Immature natural killer cell (primary cell): ENCODE results near the gene MRPL28. TPM values are rescaled to one million over a fixed set of nuclear protein-coding genes. Genes with fewer than 3 reads are reported as not detected.

Experiments used
- DNase-seq, 3 donors: peaks; one replicate each; pipeline ENCODE4 v3.0.0; 2022; ENCODE audit warnings: mixed read lengths in 1 of 3
- H3K27ac Mint-ChIP-seq, 6 donors: one replicate each; pipeline ENCODE4 v1.8.0; 2020; ENCODE audit warnings: mixed read lengths in 6 of 6, mild to moderate bottlenecking in 5 of 6, inconsistent platforms in 4 of 6, moderate library complexity in 3 of 6
- H3K27me3 Mint-ChIP-seq, 3 donors: one replicate each; pipeline ENCODE4 v1.8.0; 2020 to 2021; ENCODE audit warnings: low read depth in 3 of 3, mild to moderate bottlenecking in 3 of 3, mixed read lengths in 3 of 3, moderate library complexity in 3 of 3, inconsistent platforms in 1 of 3
- H3K36me3 Mint-ChIP-seq, 3 donors: one replicate each; pipeline ENCODE4 v1.8.0; 2020; ENCODE audit warnings: mixed read lengths in 3 of 3, inconsistent platforms in 2 of 3, mild to moderate bottlenecking in 2 of 3
- H3K4me1 Mint-ChIP-seq, 2 donors: one replicate each; pipeline ENCODE4 v1.8.0; 2020; ENCODE audit warnings: inconsistent platforms in 2 of 2, mild to moderate bottlenecking in 2 of 2, mixed read lengths in 2 of 2, moderate library complexity in 1 of 2
- H3K4me3 Mint-ChIP-seq, 5 donors: one replicate each; pipeline ENCODE4 v1.8.0; 2020; ENCODE audit warnings: mild to moderate bottlenecking in 5 of 5, mixed read lengths in 5 of 5, inconsistent platforms in 3 of 5, moderate library complexity in 3 of 5
- H3K9me3 Mint-ChIP-seq, 6 donors: one replicate each; pipeline ENCODE4 v1.8.0; 2020; ENCODE audit warnings: mild to moderate bottlenecking in 6 of 6, mixed read lengths in 6 of 6, inconsistent platforms in 4 of 6, moderate library complexity in 3 of 6
- polyA plus RNA-seq, 3 donors: library from polyadenylated mRNA; unstranded; fragments of 300-500 nt; fragmentation: Illumina TruSeq; gene quantifications; one replicate each; pipeline ENCODE4 v1.2.3, GENCODE V29; 2021

The MRPL28 gene
- polyA plus RNA-seq, 3 donors from 2014 or later = 98.6 to 139 (median 106) TPM

DNA sequence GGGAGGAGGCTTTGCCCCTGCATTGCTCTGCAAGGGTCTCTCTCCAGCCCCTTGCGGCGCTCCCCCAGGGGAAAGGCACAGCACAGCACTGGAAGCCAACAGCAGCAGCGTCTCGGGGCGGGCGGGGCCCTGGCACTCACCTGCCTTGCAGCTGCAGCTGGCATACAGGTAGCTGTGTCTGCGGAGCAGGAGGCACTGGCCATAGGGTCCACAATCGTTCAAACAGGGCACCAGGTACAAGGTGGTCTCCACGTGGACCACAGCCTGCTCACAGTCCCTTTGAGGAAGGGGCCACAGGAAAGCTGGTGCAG is 4.2 kb upstream of the MRPL28 start:
- H3K4me3 Mint-ChIP-seq = no peak overlapping the region
- H3K9me3 Mint-ChIP-seq = no peaks in the 10 kb centered on the region
- H3K27ac Mint-ChIP-seq = no peak overlapping the region
- DNase-seq = no peak
- H3K36me3 Mint-ChIP-seq = peaks cover 0 to 3% (median 3%) of the 10 kb centered on the region in 3 donors
- peaks cover 0 to 3% (median 0%) of the 10 kb centered on the region in 3 donors for H3K27me3 Mint-ChIP-seq
- H3K4me1 Mint-ChIP-seq = peaks cover 12 to 14% of the 10 kb centered on the region in 2 donors

- H3K27ac Mint-ChIP-seq = no peak overlapping the region
- no peak overlapping the region for H3K4me3 Mint-ChIP-seq
Observed at GRCh38 chr16:373848-374615, 3.7 kb upstream of the MRPL28 start.

DNA sequence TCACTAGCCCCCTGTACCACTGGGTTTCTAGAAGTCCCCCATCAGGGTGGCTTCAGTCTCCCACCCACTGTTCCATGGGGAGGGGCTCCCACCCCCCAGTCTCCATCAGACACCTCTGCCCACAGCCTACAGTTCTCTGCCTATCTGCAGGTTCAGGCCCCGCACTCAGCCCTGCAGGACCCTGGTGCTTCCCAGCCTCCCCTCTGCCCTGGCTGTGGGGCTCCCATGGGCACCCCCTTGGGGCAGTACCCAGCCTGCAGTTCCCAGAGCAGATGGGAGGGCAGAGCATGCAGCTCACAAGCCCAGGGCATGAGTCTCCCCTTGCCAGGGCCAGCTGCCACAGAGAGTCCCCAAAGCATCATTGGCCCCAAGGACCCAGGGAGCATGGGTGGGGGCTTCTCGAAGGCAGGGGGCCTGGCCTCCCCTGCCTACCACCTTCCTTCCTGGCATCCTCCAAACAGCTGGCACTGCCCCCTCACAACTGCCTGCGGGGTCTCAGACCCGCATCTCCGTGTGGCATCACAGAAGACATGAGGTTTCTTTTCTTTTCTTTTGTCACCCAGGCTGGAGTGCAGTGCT is 2.8 kb upstream of the MRPL28 start:
- no peaks in the 10 kb centered on the region for H3K9me3 Mint-ChIP-seq
- DNase-seq = no peak
- peaks cover 12 to 17% of the 10 kb centered on the region in 2 donors for H3K4me1 Mint-ChIP-seq
- peaks cover 0 to 3% (median 0%) of the 10 kb centered on the region in 3 donors for H3K27me3 Mint-ChIP-seq
- H3K36me3 Mint-ChIP-seq = peaks cover 0 to 3% (median 3%) of the 10 kb centered on the region in 3 donors
- peak overlapping the region in 2 of 6 donors; percentile 20 to 61 for H3K27ac Mint-ChIP-seq
- no peak overlapping the region for H3K4me3 Mint-ChIP-seq

More at GRCh38 chr16:373848-374615, 3.7 kb upstream of the MRPL28 start:
- peaks cover 12 to 17% of the 10 kb centered on the region in 2 donors for H3K4me1 Mint-ChIP-seq
- no peaks in the 10 kb centered on the region for H3K9me3 Mint-ChIP-seq
- DNase-seq = no peak
- peaks cover 0 to 3% (median 3%) of the 10 kb centered on the region in 3 donors for H3K36me3 Mint-ChIP-seq
- peaks cover 0 to 3% (median 0%) of the 10 kb centered on the region in 3 donors for H3K27me3 Mint-ChIP-seq

DNA sequence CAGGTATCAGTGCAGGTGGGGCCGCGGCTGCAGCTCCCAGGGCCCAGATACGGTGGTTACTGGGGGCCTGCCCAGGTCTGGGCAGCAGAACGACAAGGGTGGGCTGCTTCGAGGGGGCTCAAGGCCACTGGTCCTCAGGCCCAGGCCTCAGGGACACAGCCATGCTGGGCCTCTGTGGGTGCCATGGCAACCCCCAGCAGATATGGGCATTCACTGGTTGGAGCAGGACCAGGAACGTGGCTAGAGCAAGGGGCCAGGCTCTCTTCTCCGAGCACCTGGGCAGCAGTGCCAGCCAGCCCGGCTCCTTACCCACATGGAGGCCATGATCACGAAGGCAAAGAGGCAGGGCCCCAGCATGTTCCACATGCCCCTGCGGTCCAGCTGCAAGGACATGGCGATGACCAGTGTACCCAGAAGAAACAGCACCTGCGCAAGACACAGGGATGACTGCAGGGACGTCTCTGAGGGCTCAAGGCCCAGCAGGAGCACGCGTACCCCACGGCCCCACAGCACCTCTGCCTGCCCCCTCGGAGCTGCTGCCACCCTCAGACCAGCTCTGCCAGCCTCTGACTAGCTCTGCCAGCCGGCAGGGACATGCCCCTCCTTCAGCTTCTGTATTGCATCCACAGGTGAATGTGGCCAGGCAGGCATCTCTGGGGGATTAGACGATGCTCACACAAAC is 2.1 kb upstream of the MRPL28 start:
- Mint-ChIP-seq H3K27ac (no peak overlapping the region), H3K4me1 (peaks cover 12 to 17% of the 10 kb centered on the region in 2 donors), H3K9me3 (no peaks in the 10 kb centered on the region), H3K36me3 (peaks cover 0 to 3% (median 3%) of the 10 kb centered on the region in 3 donors), H3K27me3 (peaks cover 0 to 3% (median 0%) of the 10 kb centered on the region in 3 donors), H3K4me3 (no peak overlapping the region)
- DNase-seq = no peak

- DNase-seq = no peak
- Mint-ChIP-seq H3K27me3 (peaks cover 0 to 3% (median 0%) of the 10 kb centered on the region in 3 donors), H3K4me1 (peaks cover 12 to 17% of the 10 kb centered on the region in 2 donors), H3K9me3 (no peaks in the 10 kb centered on the region), H3K27ac (peak overlapping the region in 2 of 6 donors; percentile 53 to 80), H3K4me3 (no peak overlapping the region), H3K36me3 (peaks cover 0 to 9% (median 7%) of the 10 kb centered on the region in 3 donors)
Observed at GRCh38 chr16:371515-372301, 1.4 kb upstream of the MRPL28 start.

- Mint-ChIP-seq H3K27me3 (peaks cover 0 to 3% (median 0%) of the 10 kb centered on the region in 3 donors), H3K4me1 (peaks cover 12 to 17% of the 10 kb centered on the region in 2 donors), H3K27ac (peak overlapping the region; percentile 80 to 94 (median 86)), H3K36me3 (peaks cover 0 to 10% (median 7%) of the 10 kb centered on the region in 3 donors), H3K9me3 (no peaks in the 10 kb centered on the region), H3K4me3 (peak overlapping the region; percentile 85 to 95 (median 89))
- DNase-seq = no peak
Observed at GRCh38 chr16:370979-371514, 709 bp upstream of the MRPL28 start.

GRCh38 chr16:369866-370436 is 387 bp downstream of the MRPL28 start:
- H3K27ac Mint-ChIP-seq = peak overlapping the region in 1 of 6 donors; percentile 88
- peak overlapping the region; percentile 21 to 88 (median 73) for H3K4me3 Mint-ChIP-seq
- H3K4me1 Mint-ChIP-seq = peaks cover 12 to 17% of the 10 kb centered on the region in 2 donors
- peaks cover 0 to 10% (median 7%) of the 10 kb centered on the region in 3 donors for H3K36me3 Mint-ChIP-seq
- peaks cover 0 to 3% (median 0%) of the 10 kb centered on the region in 3 donors for H3K27me3 Mint-ChIP-seq
- H3K9me3 Mint-ChIP-seq = no peaks in the 10 kb centered on the region
- DNase-seq = no peak

DNA sequence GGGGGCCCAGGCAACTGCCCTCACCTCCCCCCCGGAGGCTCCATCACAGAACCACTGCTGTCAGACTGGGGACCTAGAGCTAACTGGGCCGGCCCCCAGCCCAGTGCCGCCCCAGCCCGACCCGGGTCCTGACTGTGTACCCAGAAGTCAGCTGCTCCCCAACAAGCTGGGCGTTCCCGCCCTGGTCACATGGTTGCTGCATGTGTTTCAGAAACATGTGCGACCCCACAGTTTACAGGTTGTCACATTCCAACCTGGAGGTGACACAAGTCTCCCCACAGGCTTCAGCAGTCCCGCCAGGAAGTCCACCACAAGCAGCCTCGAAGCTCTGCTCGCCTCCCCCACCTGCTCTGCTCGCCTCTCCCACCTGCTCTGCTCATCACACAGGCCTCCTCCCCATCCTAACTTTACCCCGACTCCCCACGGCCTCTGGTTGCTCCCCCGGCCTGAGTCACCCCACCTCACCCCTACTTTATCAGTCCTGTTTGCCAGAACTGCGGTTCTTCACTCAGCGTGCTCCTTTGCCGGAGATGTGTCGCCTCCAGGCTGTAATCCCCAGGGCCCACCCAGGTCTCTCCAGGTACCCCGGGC is 968 bp downstream of the MRPL28 start:
- Mint-ChIP-seq H3K9me3 (no peaks in the 10 kb centered on the region), H3K36me3 (peaks cover 0 to 10% (median 7%) of the 10 kb centered on the region in 3 donors), H3K4me1 (peaks cover 12 to 17% of the 10 kb centered on the region in 2 donors), H3K4me3 (peak overlapping the region; percentile 48 to 73 (median 60)), H3K27ac (no peak overlapping the region), H3K27me3 (peaks cover 0 to 3% (median 0%) of the 10 kb centered on the region in 3 donors)
- DNase-seq = no peak

GRCh38 chr16:368388-369158 is 1.8 kb downstream of the MRPL28 start:
- H3K4me3 Mint-ChIP-seq = peak overlapping the region in 2 of 5 donors; percentile 60 to 69
- H3K27me3 Mint-ChIP-seq = peaks cover 0 to 3% (median 0%) of the 10 kb centered on the region in 3 donors
- peaks cover 0 to 10% (median 7%) of the 10 kb centered on the region in 3 donors for H3K36me3 Mint-ChIP-seq
- peaks cover 12 to 17% of the 10 kb centered on the region in 2 donors for H3K4me1 Mint-ChIP-seq
- H3K9me3 Mint-ChIP-seq = no peaks in the 10 kb centered on the region
- DNase-seq = no peak
- no peak overlapping the region for H3K27ac Mint-ChIP-seq

- H3K4me3 Mint-ChIP-seq = peak overlapping the region in 1 of 5 donors; percentile 11
- H3K27ac Mint-ChIP-seq = peak overlapping the region in 1 of 6 donors; percentile 66
- H3K9me3 Mint-ChIP-seq = no peaks in the 10 kb centered on the region
- peaks cover 13 to 17% of the 10 kb centered on the region in 2 donors for H3K4me1 Mint-ChIP-seq
- H3K27me3 Mint-ChIP-seq = peaks cover 1 to 2% (median 2%) of the 10 kb centered on the region in 3 donors
- H3K36me3 Mint-ChIP-seq = peaks cover 0 to 10% (median 7%) of the 10 kb centered on the region in 3 donors
- no peak for DNase-seq
Observed at GRCh38 chr16:367333-367903, 2.9 kb downstream of the MRPL28 start.

GRCh38 chr16:366476-366875 is 3.9 kb downstream of the MRPL28 start:
- no peak overlapping the region for H3K4me3 Mint-ChIP-seq
- no peak for DNase-seq
- peaks cover 18 to 19% of the 10 kb centered on the region in 2 donors for H3K4me1 Mint-ChIP-seq
- H3K36me3 Mint-ChIP-seq = peaks cover 0 to 10% (median 7%) of the 10 kb centered on the region in 3 donors
- no peak overlapping the region for H3K27ac Mint-ChIP-seq
- no peaks in the 10 kb centered on the region for H3K9me3 Mint-ChIP-seq
- peaks cover 1 to 3% (median 2%) of the 10 kb centered on the region in 3 donors for H3K27me3 Mint-ChIP-seq
